GM18951 (cell line): ENCODE results near the gene F5.

Experiments
- POLR2A ChIP-seq: IDR thresholded peaks from 4 replicates; pipeline ENCODE4 v1.6.1; 2011; ENCODE audit warnings: mild to moderate bottlenecking; ENCODE audit not compliant: insufficient read length, insufficient read depth; ENCODE audit errors: extremely low read depth
- in situ Hi-C: fragments of 300-500 bp; cut with MboI; formaldehyde crosslinking; loops from one replicate; pipeline ENCODE4 v1.12.0; 2022; ENCODE audit warnings: low sequenced_read_pairs, mixed read lengths, inconsistent platforms; ENCODE audit not compliant: unreplicated experiment

F5 gene

GRCh38 chr1:169526120-169526832 is 60.0 kb downstream of the F5 start:
- in situ Hi-C loops, result no loop called here
- no peak for TF ChIP-seq POLR2A

- in situ Hi-C loops, result no loop called here
Observed at GRCh38 chr1:169525391-169525790, 60.9 kb downstream of the F5 start.

GRCh38 chr1:169523904-169524303 is 62.4 kb downstream of the F5 start:
- TF ChIP-seq POLR2A, result no peak
- in situ Hi-C loops, result no loop called here

More at GRCh38 chr1:169525391-169525790, 60.9 kb downstream of the F5 start:
- no peak for TF ChIP-seq POLR2A

GRCh38 chr1:169521226-169521625 is 65.1 kb downstream of the F5 start:
- no peak for TF ChIP-seq POLR2A
- in situ Hi-C loops, result no loop called here

GRCh38 chr1:169517558-169518186 is 68.6 kb downstream of the F5 start:
- no peak for TF ChIP-seq POLR2A
- in situ Hi-C loops, result no loop called here

- in situ Hi-C loops, result no loop called here
- no peak for TF ChIP-seq POLR2A
Observed at GRCh38 chr1:169515641-169516040, 70.6 kb downstream of the F5 start.

GRCh38 chr1:169514566-169515270 is 71.6 kb downstream of the F5 start:
- no peak for TF ChIP-seq POLR2A
- in situ Hi-C loops, result no loop called here

GRCh38 chr1:169513208-169513607 is 73.1 kb downstream of the F5 start:
- in situ Hi-C loops, result no loop called here
- no peak for TF ChIP-seq POLR2A

GRCh38 chr1:169511316-169512005 is 74.8 kb downstream of the F5 start:
- no peak for TF ChIP-seq POLR2A
- in situ Hi-C loops, result no loop called here

GRCh38 chr1:169510060-169510459 is 76.2 kb downstream of the F5 start:
- TF ChIP-seq POLR2A, result no peak
- in situ Hi-C loops, result no loop called here

GRCh38 chr1:169509354-169509753 is 76.9 kb downstream of the F5 start:
- TF ChIP-seq POLR2A, result no peak
- in situ Hi-C loops, result no loop called here

GRCh38 chr1:169508432-169509338 is 77.6 kb downstream of the F5 start:
- TF ChIP-seq POLR2A, result no peak
- in situ Hi-C loops, result no loop called here
